H1 (cell line): Measurements from ENCODE around the gene DENND1A. TPM values are rescaled to one million over a fixed set of nuclear protein-coding genes. Genes with fewer than 3 reads are reported as not detected.

Source experiments
- CTCF ChIA-PET: fragments of 300-600 bp; sonication (Branson Sonifier 250); formaldehyde crosslinking; loops from one replicate; lab custom pipeline; 2021; ENCODE audit not compliant: partially characterized antibody; lab: Charles Lee
- POLR2A ChIA-PET: fragments of 300-600 bp; sonication (Branson Sonifier 250); formaldehyde crosslinking; loops from one replicate; lab custom pipeline; 2021; ENCODE audit warnings: inconsistent platforms; ENCODE audit not compliant: partially characterized antibody; lab: Charles Lee
- DNase-seq, 2 experiments: peaks; one replicate each; pipeline versions ENCODE4 v3.0.0 to v3.0.0-alpha.2; 2010 to 2022; ENCODE audit warnings: low spot score in 2 of 2, low read depth in 1 of 2, mixed read lengths in 1 of 2
- FAIRE-seq: peaks from 2 replicates; lab custom pipeline; 2011; peaks lifted over from hg19 to GRCh38; lab: Jason Lieb, UNC
- H2AFZ ChIP-seq: 2 replicates; pipeline ENCODE4 v1.8.1; 2012; ENCODE audit warnings: low read length, inconsistent platforms
- H2AK5ac ChIP-seq: 2 replicates; pipeline ENCODE4 v1.6.1; 2013; ENCODE audit warnings: low read depth, low read length
- H2BK120ac ChIP-seq: replicated peaks from 2 replicates; pipeline ENCODE3; 2013; ENCODE audit warnings: low read depth, low read length, inconsistent platforms
- H2BK12ac ChIP-seq: 2 replicates; pipeline ENCODE4 v1.6.1; 2013; ENCODE audit warnings: low read depth, low read length
- H2BK15ac ChIP-seq: 2 replicates; pipeline ENCODE4 v1.6.1; 2013; ENCODE audit warnings: low read length
- H2BK20ac ChIP-seq: 2 replicates; pipeline ENCODE4 v1.6.1; 2013; ENCODE audit warnings: low read length
- H2BK5ac ChIP-seq: 2 replicates; pipeline ENCODE4 v1.6.1; 2013; ENCODE audit warnings: low read depth, low read length
- H3K14ac ChIP-seq: 2 replicates; pipeline ENCODE4 v1.6.1; 2013; ENCODE audit warnings: inconsistent platforms; ENCODE audit not compliant: insufficient read length
- H3K18ac ChIP-seq: 2 replicates; pipeline ENCODE4 v1.6.1; 2013; ENCODE audit warnings: low read length; ENCODE audit errors: extremely low read depth
- H3K23ac ChIP-seq: 2 replicates; pipeline ENCODE4 v1.6.1; 2013; ENCODE audit warnings: inconsistent platforms; ENCODE audit not compliant: insufficient read length
- H3K23me2 ChIP-seq: 2 replicates; pipeline ENCODE4 v1.6.1; 2013; ENCODE audit warnings: low read depth, low read length
- H3K27ac ChIP-seq: 2 replicates; pipeline ENCODE4 v1.6.1; 2011; ENCODE audit warnings: low read depth, low read length, inconsistent platforms
- H3K27me3 ChIP-seq, 4 experiments: replicated peaks in 1 of 4; 1 replicate in 1 of 4; 2 replicates in 3 of 4; pipeline versions ENCODE4 v1.6.1 to v1.8.1; 2011 to 2013; ENCODE audit warnings: low read length in 3 of 4, mild to moderate bottlenecking in 3 of 4, inconsistent platforms in 2 of 4, mixed read lengths in 2 of 4, moderate library complexity in 1 of 4; ENCODE audit not compliant: control insufficient read depth in 3 of 4, insufficient read depth in 3 of 4; ENCODE audit errors: extremely low read depth in 1 of 4
- H3K36me3 ChIP-seq, 4 experiments: 2 replicates each; pipeline versions ENCODE4 v1.6.1 to v1.8.1; 2011 to 2013; ENCODE audit warnings: mild to moderate bottlenecking in 4 of 4, low read length in 3 of 4, moderate library complexity in 2 of 4, control low read depth in 1 of 4, inconsistent platforms in 1 of 4; ENCODE audit not compliant: insufficient read depth in 4 of 4, control insufficient read depth in 2 of 4
- H3K4ac ChIP-seq: replicated peaks from 2 replicates; pipeline ENCODE3; 2013; ENCODE audit warnings: low read length, low read depth, mixed read lengths, inconsistent platforms; ENCODE audit not compliant: insufficient read length
- H3K4me1 ChIP-seq, 4 experiments: replicated peaks in 1 of 4; 1 replicate in 1 of 4; 2 replicates in 3 of 4; pipeline versions ENCODE4 v1.6.1 to v1.8.1; 2011 to 2013; ENCODE audit warnings: low read length in 3 of 4, inconsistent platforms in 2 of 4, mixed read lengths in 1 of 4; ENCODE audit not compliant: insufficient read depth in 4 of 4, control insufficient read depth in 3 of 4
- H3K4me2 ChIP-seq, 2 experiments: 2 replicates each; pipeline versions ENCODE4 v1.6.1 to v1.8.1; 2011 to 2013; ENCODE audit warnings: low read depth in 2 of 2, low read length in 2 of 2, control low read depth in 1 of 2, inconsistent platforms in 1 of 2, mild to moderate bottlenecking in 1 of 2; ENCODE audit not compliant: insufficient read depth in 1 of 2
- H3K4me3 ChIP-seq, 4 experiments: fragments of 200-600, 300-600 bp in 1 of 4; sonication (generic), shearing (Covaris generic), sonication (Bioruptor Twin) in 1 of 4; 2 replicates each; pipeline versions ENCODE4 v1.5.1 to v1.8.1; 2011 to 2016; ENCODE audit warnings: low read length in 4 of 4, low read depth in 3 of 4, control low read depth in 2 of 4, inconsistent platforms in 2 of 4, mild to moderate bottlenecking in 2 of 4, mixed read lengths in 1 of 4, moderate library complexity in 1 of 4; ENCODE audit not compliant: insufficient read depth in 2 of 4; ENCODE audit errors: extremely low read depth in 1 of 4
- H3K56ac ChIP-seq: replicated peaks from 2 replicates; pipeline ENCODE3; 2013; ENCODE audit warnings: low read depth, mild to moderate bottlenecking, mixed read lengths, low read length, inconsistent platforms; ENCODE audit not compliant: insufficient read length
- H3K79me1 ChIP-seq: 2 replicates; pipeline ENCODE4 v1.6.1; 2013; ENCODE audit warnings: low read depth, low read length, control low read depth
- H3K79me2 ChIP-seq, 2 experiments: 2 replicates each; pipeline versions ENCODE4 v1.6.1 to v1.8.1; 2012 to 2013; ENCODE audit warnings: low read length in 2 of 2, mild to moderate bottlenecking in 2 of 2, inconsistent platforms in 1 of 2; ENCODE audit not compliant: insufficient read depth in 2 of 2, control insufficient read depth in 1 of 2
- H3K9ac ChIP-seq, 4 experiments: replicated peaks in 1 of 4; 1 replicate in 1 of 4; 2 replicates in 3 of 4; pipeline versions ENCODE4 v1.6.1 to v1.8.1; 2011 to 2013; ENCODE audit warnings: low read depth in 3 of 4, low read length in 3 of 4, control low read depth in 2 of 4, mild to moderate bottlenecking in 2 of 4, moderate library complexity in 2 of 4, inconsistent platforms in 1 of 4; ENCODE audit errors: extremely low read depth in 1 of 4
- H3K9me3 ChIP-seq, 2 experiments: 2 replicates each; pipeline versions ENCODE4 v1.6.1 to v1.8.1; 2012 to 2013; ENCODE audit warnings: mild to moderate bottlenecking in 2 of 2, moderate library complexity in 2 of 2, control low read depth in 1 of 2, inconsistent platforms in 1 of 2, low read depth in 1 of 2, low read length in 1 of 2, mixed read lengths in 1 of 2; ENCODE audit not compliant: insufficient read depth in 2 of 2
- H4K20me1 ChIP-seq, 2 experiments: replicated peaks in 1 of 2; 2 replicates each; pipeline versions ENCODE3 to v1.8.1; 2011 to 2013; ENCODE audit warnings: inconsistent platforms in 2 of 2, low read length in 2 of 2, mild to moderate bottlenecking in 1 of 2; ENCODE audit not compliant: insufficient read depth in 2 of 2, control insufficient read depth in 1 of 2
- H4K5ac ChIP-seq: 2 replicates; pipeline ENCODE4 v1.6.1; 2013; ENCODE audit warnings: low read length, low read depth, mixed read lengths, inconsistent platforms; ENCODE audit not compliant: insufficient read length
- H4K8ac ChIP-seq: 2 replicates; pipeline ENCODE4 v1.8.0; 2013; ENCODE audit warnings: mild to moderate bottlenecking, moderate library complexity, low read length, inconsistent platforms; ENCODE audit not compliant: insufficient read depth; ENCODE audit errors: extremely low read depth
- H4K91ac ChIP-seq: replicated peaks from 2 replicates; pipeline ENCODE3; 2013; ENCODE audit warnings: low read length, mixed read lengths, inconsistent platforms; ENCODE audit not compliant: insufficient read length
- NANOG ChIP-seq: IDR thresholded peaks from 2 replicates; pipeline ENCODE4 v1.6.1; 2011; ENCODE audit warnings: low read length, low read depth, mild to moderate bottlenecking, inconsistent platforms; ENCODE audit not compliant: insufficient read depth, poor library complexity, severe bottlenecking
- POU5F1 ChIP-seq: IDR thresholded peaks from 2 replicates; pipeline ENCODE4 v1.6.1; 2011; ENCODE audit warnings: low read depth, mild to moderate bottlenecking, low read length, moderate library complexity
- RXRA ChIP-seq: IDR thresholded peaks from 2 replicates; pipeline ENCODE4 v1.6.1; 2011; ENCODE audit warnings: low read depth, mild to moderate bottlenecking, low read length, moderate library complexity; ENCODE audit not compliant: insufficient read depth
- TEAD4 ChIP-seq: IDR thresholded peaks from 2 replicates; pipeline ENCODE4 v1.6.1; 2012; ENCODE audit warnings: low read depth, low read length, inconsistent platforms, mixed read lengths
- WGBS, 2 experiments: shearing (Covaris generic) in 1 of 2; methylation state at CpG; one replicate each; pipeline versions ENCODE4 v1.1.6 to v1.1.7; 2013 to 2015; ENCODE audit warnings: low lambda C conversion rate in 2 of 2, mixed read lengths in 2 of 2, inconsistent platforms in 1 of 2, low coverage in 1 of 2, missing lambda C conversion rate in 1 of 2; ENCODE audit not compliant: insufficient replicate concordance in 2 of 2, insufficient coverage in 1 of 2, insufficient read length in 1 of 2; ENCODE audit errors: extremely low coverage in 1 of 2, missing lambda C conversion rate in 1 of 2; 5-methylcytosine and 5-hydroxymethylcytosine counted together
- polyA plus RNA-seq, 7 experiments: library from polyadenylated mRNA; depleted of rRNA in 3 of 7; stranded (reverse) in 5 of 7; unstranded in 2 of 7; fragments of >200 nt in 5 of 7; fragments of 200-250 nt in 2 of 7; gene quantifications; 1 replicate in 5 of 7; 2 replicates in 1 of 7; 4 replicates in 1 of 7; pipeline versions ENCODE4 v1.2.1 to v1.2.3, GENCODE V29; 2011 to 2013; ENCODE audit warnings: missing spikeins in 2 of 7, mixed read lengths in 2 of 7
- total RNA-seq: library from RNA; stranded (reverse); fragmentation: NEBNext Ultra II Directional; extraction: Animal tissue kit (Norgen Biotek cat#: 25700); gene quantifications from 2 replicates; pipeline ENCODE4 v1.2.1, GENCODE V29; 2021

The DENND1A gene
- total and polyA plus RNA-seq, 2 of the 8 experiments (the other 6 are each of a cell fraction or from before 2014, with no cell fraction given): 24.1 to 26.4 TPM

DNA sequence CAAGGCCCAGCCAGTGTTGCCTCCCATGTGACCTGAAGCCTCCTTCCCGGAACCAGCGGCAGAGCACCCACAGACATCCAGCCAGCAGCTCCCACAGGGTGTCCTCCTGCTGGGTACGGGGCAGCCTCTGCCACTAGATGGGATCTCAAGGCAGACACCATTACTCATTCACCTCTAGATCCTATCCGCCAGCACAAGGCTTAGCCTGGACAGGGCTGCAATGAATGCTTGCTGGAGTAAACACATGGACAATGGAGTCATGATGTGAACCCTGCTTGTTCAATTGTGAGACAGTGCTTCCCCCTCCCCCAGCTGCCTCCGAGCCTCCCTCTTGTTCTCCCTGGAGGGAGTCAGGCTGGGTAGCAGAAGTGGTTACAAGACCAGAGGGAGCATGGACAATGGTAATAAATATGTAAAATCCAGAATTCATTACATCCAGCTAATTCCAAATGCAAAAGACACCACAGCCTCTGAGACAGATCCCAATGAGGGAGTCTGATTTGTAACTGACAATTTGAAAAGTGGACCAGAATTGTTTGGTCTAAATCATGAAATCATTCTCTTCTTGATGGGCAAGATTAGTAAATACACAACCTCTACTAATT lies 441.9 kb downstream of the DENND1A start:
- peaks cover 3% of the 10 kb centered on the region; the same call in 1 of the 2 replicates for H3K79me1 ChIP-seq
- no peak overlapping the region for H2BK20ac ChIP-seq
- H2BK5ac ChIP-seq: no peak overlapping the region
- FAIRE-seq: no peak
- H3K36me3 ChIP-seq: no peaks in the 10 kb centered on the region
- H3K4ac ChIP-seq: no peak overlapping the region
- no peak overlapping the region for H3K4me2 ChIP-seq
- H3K79me2 ChIP-seq: no peaks in the 10 kb centered on the region
- H3K9me3 ChIP-seq: no peaks in the 10 kb centered on the region
- WGBS, 2 experiments: 87% methylated on average over 5 of the region's 5 CpGs; no CpG with 5 or more reads in 1 of the 2 experiments
- H2AK5ac ChIP-seq: no peak overlapping the region
- H2BK15ac ChIP-seq: no peak overlapping the region
- POLR2A ChIA-PET: interaction anchor here (1.3 kb wide), 1 partner anchor 16 kb away, joined by 4 read pairs; no protein-coding TSS in a partner anchor
- peak overlapping the region; percentile 38; the same call in 1 of the 2 replicates for H3K18ac ChIP-seq
- H4K8ac ChIP-seq: no peak overlapping the region
- H3K14ac ChIP-seq: no peak overlapping the region
- no peak overlapping the region for H3K27ac ChIP-seq
- CTCF ChIA-PET: interaction anchor here (1.5 to 2.2 kb wide), 2 partner anchors 25 to 89 kb away, joined by 4 to 7 read pairs; no protein-coding TSS in a partner anchor
- H4K20me1 ChIP-seq: no peaks in the 10 kb centered on the region
- H3K23me2 ChIP-seq: no peaks in the 10 kb centered on the region; the same call in 1 of the 2 replicates
- H2BK12ac ChIP-seq: no peak overlapping the region
- H3K4me1 ChIP-seq: peaks cover 5 to 17% (median 12%) of the 10 kb centered on the region in 4 experiments
- no peak overlapping the region for H3K9ac ChIP-seq
- H2BK120ac ChIP-seq: no peak overlapping the region
- no peak overlapping the region for H4K91ac ChIP-seq
- no peaks in the 10 kb centered on the region; a peak in 1 of 7 replicates for H3K27me3 ChIP-seq
- H3K23ac ChIP-seq: no peak overlapping the region
- H2AFZ ChIP-seq: no peak overlapping the region
- no peak overlapping the region for H3K56ac ChIP-seq
- H4K5ac ChIP-seq: no peak overlapping the region
- DNase-seq: no peak
- no peak overlapping the region for H3K4me3 ChIP-seq
- TF ChIP-seq RXRA: no peak
- TF ChIP-seq TEAD4: no peak
- TF ChIP-seq NANOG: no peak
- TF ChIP-seq POU5F1: no peak
